GM12892 (cell line): ENCODE data around the gene ARMC3.

Experiments used
- POLR2A ChIP-seq: IDR thresholded peaks from 2 replicates; pipeline ENCODE4 v1.6.1; 2011; ENCODE audit warnings: low read depth, low read length, control low read depth
- POLR2AphosphoS5 ChIP-seq: IDR thresholded peaks from 2 replicates; pipeline ENCODE4 v1.6.1; 2011; ENCODE audit warnings: low read depth, low read length, control low read depth
- TAF1 ChIP-seq: IDR thresholded peaks from 2 replicates; pipeline ENCODE4 v1.6.1; 2011; ENCODE audit warnings: low read depth, mild to moderate bottlenecking, control low read depth, low read length, borderline replicate concordance

DNA sequence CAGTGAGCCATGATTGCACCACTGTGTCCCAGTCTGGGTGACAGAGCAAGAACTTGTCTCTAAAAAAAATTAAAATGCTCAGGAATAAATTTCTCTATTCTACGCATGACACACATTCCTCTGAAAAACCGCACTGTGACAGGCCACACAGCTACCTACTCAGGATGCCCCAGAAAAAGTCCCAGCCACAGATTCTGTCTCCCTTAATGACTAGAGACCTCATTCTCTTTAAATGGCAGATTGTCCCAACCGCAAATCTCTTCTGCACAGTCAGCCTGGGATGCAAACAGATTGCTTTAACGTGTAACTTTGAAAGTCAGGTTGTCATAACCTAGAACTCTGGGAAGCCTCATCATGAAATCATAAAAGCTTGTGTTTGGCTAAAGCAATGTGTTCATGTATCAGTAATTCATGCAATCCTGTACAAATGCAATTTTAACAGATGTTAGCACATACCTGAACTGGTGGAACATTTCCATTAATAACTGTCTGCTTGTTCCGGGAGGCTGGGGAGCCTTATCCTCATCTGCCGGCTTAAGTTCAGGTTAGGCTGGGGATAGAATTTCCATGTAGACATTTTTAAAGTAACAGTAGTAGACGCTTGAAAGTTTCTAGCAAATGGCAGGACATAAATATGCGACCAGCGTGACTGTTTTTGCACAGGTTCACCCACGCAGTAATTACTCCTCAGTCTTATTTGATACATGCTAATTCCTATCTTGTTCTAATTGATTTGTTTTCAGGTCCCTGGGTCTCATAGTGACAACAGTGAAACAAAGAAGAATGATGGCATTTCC lies 141.4 kb downstream of the ARMC3 start:
- TF ChIP-seq POLR2AphosphoS5 = no peak
- no peak for TF ChIP-seq TAF1
- no peak for TF ChIP-seq POLR2A
